Activated naive CD4-positive, alpha-beta T cell treated with anti-CD3 and anti-CD28 coated beads, Interleukin-2, amount 50 U/mL, for 24 hours (primary cell): Measurements from ENCODE around the gene CUBN.
"Not testable (repeated sequence)": the region's sequence is repeated elsewhere in the genome, so short reads cannot be mapped to it uniquely, and the experiment has no call there.

Source experiments
- H3K27ac Mint-ChIP-seq: one replicate; pipeline ENCODE4 v1.8.0; 2021; ENCODE audit warnings: mild to moderate bottlenecking, mixed read lengths
- H3K27me3 Mint-ChIP-seq: one replicate; pipeline ENCODE4 v1.8.0; 2021; ENCODE audit warnings: mixed read lengths
- H3K36me3 Mint-ChIP-seq: one replicate; pipeline ENCODE4 v1.8.0; 2021; ENCODE audit warnings: mixed read lengths
- H3K4me1 Mint-ChIP-seq: one replicate; pipeline ENCODE4 v1.8.0; 2021; ENCODE audit warnings: mixed read lengths
- H3K4me3 Mint-ChIP-seq: one replicate; pipeline ENCODE4 v1.8.0; 2021; ENCODE audit warnings: mild to moderate bottlenecking, mixed read lengths
- H3K9me3 Mint-ChIP-seq: one replicate; pipeline ENCODE4 v1.8.0; 2021; ENCODE audit warnings: mixed read lengths

The CUBN gene

GRCh38 chr10:17029581-17030271 is 99.9 kb downstream of the CUBN start:
- peaks cover 4% of the 10 kb centered on the region for H3K36me3 Mint-ChIP-seq
- peak overlapping the region; percentile 98 for H3K27ac Mint-ChIP-seq
- no peaks in the 10 kb centered on the region for H3K9me3 Mint-ChIP-seq
- H3K4me1 Mint-ChIP-seq, result peaks cover 88% of the 10 kb centered on the region
- peak overlapping the region; percentile 85 for H3K4me3 Mint-ChIP-seq
- H3K27me3 Mint-ChIP-seq, result no peaks in the 10 kb centered on the region

DNA sequence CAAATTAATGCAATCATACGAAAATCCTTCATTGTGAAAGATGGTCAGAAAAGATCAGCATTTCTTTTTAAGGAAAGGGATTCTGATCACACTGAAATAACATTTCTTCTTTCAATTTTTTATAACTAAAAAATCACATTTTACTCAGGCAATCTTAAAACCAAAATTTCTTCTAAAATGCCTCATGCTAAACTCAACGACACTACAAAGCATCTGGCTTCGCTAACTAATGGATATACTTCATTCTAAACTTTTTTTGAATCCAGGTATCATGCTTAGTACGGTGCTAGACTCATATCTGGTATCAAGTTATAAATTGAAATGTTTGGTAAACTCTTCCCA is 100.4 kb downstream of the CUBN start:
- Mint-ChIP-seq H3K9me3 (no peaks in the 10 kb centered on the region), H3K4me1 (peaks cover 87% of the 10 kb centered on the region), H3K27me3 (no peaks in the 10 kb centered on the region), H3K4me3 (peak overlapping the region; percentile 85), H3K27ac (peak overlapping the region; percentile 98), H3K36me3 (peaks cover 4% of the 10 kb centered on the region)

DNA sequence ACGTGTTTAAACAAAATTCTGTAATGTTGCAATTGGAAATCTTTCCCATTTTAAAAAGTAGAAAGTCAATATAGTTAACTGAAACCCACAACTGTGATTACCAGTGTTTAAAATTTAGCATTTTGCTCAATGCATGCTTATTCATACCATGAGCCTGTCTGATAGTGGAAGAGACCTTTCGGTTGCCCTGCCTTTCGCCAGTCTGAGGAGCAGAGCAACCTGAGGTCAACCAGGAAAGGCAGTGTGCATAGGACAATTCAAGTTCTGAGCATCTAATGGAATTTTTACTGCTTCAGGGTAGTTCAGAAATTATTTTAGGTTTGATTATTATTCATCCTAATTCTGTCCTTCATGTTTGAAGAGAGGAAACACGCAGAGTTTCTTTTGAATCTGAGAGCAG is 100.8 kb downstream of the CUBN start:
- H3K9me3 Mint-ChIP-seq, result no peaks in the 10 kb centered on the region
- peak overlapping the region; percentile 85 for H3K4me3 Mint-ChIP-seq
- H3K27me3 Mint-ChIP-seq, result no peaks in the 10 kb centered on the region
- H3K27ac Mint-ChIP-seq, result peak overlapping the region; percentile 98
- peaks cover 2% of the 10 kb centered on the region for H3K36me3 Mint-ChIP-seq
- peaks cover 87% of the 10 kb centered on the region for H3K4me1 Mint-ChIP-seq

DNA sequence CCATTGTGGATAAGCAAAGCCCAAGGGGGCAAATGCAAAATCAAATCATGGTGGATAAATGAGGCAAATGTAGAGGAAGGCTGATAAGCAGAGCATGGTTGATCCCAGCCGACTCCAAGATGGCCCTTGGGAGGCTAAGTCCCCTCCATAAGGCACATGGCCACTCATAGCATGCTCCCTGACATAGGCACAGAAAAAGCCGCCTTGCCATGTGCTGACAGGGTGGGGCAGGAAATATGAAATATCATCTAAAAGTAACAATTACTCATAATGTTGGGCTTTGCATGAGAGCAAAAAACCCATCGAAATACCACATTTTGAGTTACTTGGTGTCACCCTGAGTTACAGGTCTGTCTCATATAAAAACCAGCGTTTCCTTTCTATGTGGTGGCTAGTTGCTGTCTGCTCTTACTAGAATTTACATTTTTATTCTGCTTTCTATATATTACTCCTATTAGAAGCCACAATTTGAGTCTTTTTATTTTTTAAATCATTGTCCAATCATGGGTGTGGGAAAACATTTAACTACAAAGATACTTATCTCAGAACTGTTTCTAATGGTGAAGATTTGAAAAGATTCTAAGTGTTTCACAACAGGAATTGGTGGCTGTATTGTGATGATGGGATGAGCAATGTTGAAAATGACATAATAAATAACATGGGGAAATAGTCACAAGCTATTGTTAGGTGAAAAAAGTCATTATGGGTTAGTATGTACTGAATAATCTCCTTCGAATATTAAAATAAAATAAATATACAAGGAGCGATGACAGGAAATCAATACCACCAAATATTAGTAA is 102.7 kb downstream of the CUBN start:
- Mint-ChIP-seq H3K4me1 (peaks cover 90% of the 10 kb centered on the region), H3K27me3 (no peaks in the 10 kb centered on the region), H3K9me3 (no peaks in the 10 kb centered on the region), H3K36me3 (no peaks in the 10 kb centered on the region), H3K4me3 (peak overlapping the region; percentile 68), H3K27ac (peak overlapping the region; percentile 100)

DNA sequence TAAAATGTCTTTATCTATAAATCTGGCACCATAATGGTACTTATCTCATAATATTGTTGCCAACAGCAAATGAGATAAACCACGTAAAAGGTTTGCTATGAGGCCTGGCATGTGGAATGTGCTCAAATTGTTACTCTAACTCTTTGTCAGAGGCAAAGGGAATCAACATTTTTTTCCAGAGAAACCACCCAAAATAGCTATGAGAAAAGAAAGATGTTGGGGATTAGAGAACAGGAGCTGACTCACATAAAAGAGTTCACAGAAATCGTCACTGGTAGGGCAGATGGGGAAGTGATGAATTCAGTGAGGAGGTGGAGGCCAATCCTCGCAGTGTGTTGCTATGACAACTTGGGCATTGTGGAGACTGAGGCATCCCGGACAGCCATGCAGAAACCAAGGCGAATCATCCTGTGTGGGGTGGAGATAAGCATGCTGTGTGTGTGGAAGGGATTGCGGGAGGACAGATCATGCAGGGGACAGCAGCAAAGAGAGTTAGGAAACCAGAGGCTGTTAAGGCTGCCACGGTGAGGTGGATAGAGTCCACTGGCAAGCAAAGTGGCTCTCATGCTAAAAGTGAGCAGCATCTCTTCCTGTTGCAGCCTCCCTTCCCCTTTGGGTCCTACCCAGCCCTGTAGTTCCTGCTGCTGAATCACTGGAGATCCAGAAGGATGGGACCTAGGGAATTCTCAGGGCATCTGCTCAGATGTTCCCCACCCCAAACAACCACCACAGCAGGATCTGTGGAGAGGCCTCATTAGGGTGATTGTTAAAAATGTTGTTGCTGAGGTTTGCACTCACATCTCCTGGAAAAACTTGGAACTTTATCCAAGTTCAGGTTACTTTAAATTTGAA is 103.9 kb downstream of the CUBN start:
- no peaks in the 10 kb centered on the region for H3K27me3 Mint-ChIP-seq
- H3K4me3 Mint-ChIP-seq, result peak overlapping the region; percentile 73
- H3K4me1 Mint-ChIP-seq, result peaks cover 78% of the 10 kb centered on the region
- no peaks in the 10 kb centered on the region for H3K36me3 Mint-ChIP-seq
- H3K9me3 Mint-ChIP-seq, result no peaks in the 10 kb centered on the region
- H3K27ac Mint-ChIP-seq, result peak overlapping the region; percentile 100

DNA sequence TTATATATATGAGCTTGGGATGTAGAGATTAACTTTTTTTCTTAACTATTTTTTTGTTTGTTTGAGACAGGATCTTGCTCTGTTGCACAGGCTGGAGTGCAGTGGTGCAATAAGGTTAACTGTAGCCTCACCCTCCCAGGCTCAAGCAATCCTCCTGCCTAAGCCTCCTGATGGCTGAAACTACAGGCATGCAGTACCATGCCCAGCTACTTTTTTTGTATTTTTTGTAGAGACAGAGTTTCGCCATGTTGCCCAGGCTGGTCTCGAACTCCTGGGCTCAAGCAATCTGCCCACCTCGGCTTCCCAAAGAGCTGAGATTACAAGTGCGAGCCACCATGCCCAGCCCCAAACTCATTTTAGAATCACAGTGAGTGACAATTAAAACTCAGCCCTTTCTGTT is 105.2 kb downstream of the CUBN start:
- peak overlapping the region; percentile 79 for H3K27ac Mint-ChIP-seq
- H3K9me3 Mint-ChIP-seq, result no peaks in the 10 kb centered on the region
- peak overlapping the region; percentile 59 for H3K4me3 Mint-ChIP-seq
- H3K4me1 Mint-ChIP-seq, result peaks cover 73% of the 10 kb centered on the region
- H3K36me3 Mint-ChIP-seq, result peaks cover 6% of the 10 kb centered on the region
- no peaks in the 10 kb centered on the region for H3K27me3 Mint-ChIP-seq

- no peaks in the 10 kb centered on the region for H3K9me3 Mint-ChIP-seq
- peak overlapping the region; percentile 79 for H3K27ac Mint-ChIP-seq
- no peaks in the 10 kb centered on the region for H3K27me3 Mint-ChIP-seq
- H3K36me3 Mint-ChIP-seq, result peaks cover 8% of the 10 kb centered on the region
- H3K4me3 Mint-ChIP-seq, result peak overlapping the region; percentile 34
- H3K4me1 Mint-ChIP-seq, result peaks cover 68% of the 10 kb centered on the region
Observed at GRCh38 chr10:17023386-17024298, 106.0 kb downstream of the CUBN start.

DNA sequence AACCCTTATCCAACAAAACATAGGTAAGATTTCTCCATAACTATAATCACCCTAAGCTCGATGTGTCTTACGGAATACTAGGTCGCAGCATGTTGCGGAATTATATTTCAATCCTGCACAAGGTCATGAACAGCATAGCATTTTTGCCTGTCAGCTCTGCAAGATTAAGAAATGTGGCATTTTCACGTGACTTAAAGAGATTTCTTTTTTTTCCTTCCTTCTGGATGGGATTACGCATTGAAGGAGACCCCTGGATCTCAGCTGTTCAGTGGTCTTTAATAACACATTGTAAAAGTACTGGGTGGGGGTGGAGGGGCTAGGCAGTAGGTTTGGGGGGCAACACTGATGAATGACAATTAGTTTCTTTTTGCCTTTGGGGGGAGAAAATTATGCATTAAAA is 106.7 kb downstream of the CUBN start:
- Mint-ChIP-seq H3K9me3 (no peaks in the 10 kb centered on the region), H3K4me3 (peak overlapping the region; percentile 34), H3K36me3 (peaks cover 8% of the 10 kb centered on the region), H3K4me1 (peaks cover 61% of the 10 kb centered on the region), H3K27ac (peak overlapping the region; percentile 79), H3K27me3 (no peaks in the 10 kb centered on the region)

DNA sequence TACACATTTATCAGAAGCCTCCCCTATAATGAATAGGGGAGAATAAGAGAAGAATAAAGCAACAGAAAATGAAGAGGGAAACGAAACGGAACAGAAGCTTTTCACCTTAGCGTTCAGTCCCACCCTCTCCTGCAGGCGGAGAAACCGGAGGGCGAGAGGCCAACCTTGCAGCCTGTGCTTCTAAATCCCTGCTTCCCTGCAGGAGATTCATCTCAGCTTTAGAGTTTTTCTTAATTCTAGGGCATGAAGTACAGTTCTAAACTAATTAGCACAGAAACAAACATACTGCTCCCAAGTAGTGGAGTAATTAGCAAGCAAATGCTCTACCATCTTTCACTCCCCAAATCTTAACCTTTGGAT is 107.2 kb downstream of the CUBN start:
- Mint-ChIP-seq H3K27me3 (no peaks in the 10 kb centered on the region), H3K27ac (peak overlapping the region; percentile 79), H3K4me3 (no peak overlapping the region), H3K4me1 (peaks cover 58% of the 10 kb centered on the region), H3K9me3 (no peaks in the 10 kb centered on the region), H3K36me3 (peaks cover 11% of the 10 kb centered on the region)

GRCh38 chr10:17021656-17022465 is 107.8 kb downstream of the CUBN start:
- Mint-ChIP-seq H3K36me3 (peaks cover 11% of the 10 kb centered on the region), H3K27me3 (no peaks in the 10 kb centered on the region), H3K27ac (no peak overlapping the region), H3K9me3 (no peaks in the 10 kb centered on the region), H3K4me1 (peaks cover 53% of the 10 kb centered on the region), H3K4me3 (no peak overlapping the region)

- Mint-ChIP-seq H3K4me3 (no peak overlapping the region), H3K27me3 (no peaks in the 10 kb centered on the region), H3K36me3 (peaks cover 15% of the 10 kb centered on the region)
Observed at GRCh38 chr10:17019696-17020095, 109.9 kb downstream of the CUBN start.

DNA sequence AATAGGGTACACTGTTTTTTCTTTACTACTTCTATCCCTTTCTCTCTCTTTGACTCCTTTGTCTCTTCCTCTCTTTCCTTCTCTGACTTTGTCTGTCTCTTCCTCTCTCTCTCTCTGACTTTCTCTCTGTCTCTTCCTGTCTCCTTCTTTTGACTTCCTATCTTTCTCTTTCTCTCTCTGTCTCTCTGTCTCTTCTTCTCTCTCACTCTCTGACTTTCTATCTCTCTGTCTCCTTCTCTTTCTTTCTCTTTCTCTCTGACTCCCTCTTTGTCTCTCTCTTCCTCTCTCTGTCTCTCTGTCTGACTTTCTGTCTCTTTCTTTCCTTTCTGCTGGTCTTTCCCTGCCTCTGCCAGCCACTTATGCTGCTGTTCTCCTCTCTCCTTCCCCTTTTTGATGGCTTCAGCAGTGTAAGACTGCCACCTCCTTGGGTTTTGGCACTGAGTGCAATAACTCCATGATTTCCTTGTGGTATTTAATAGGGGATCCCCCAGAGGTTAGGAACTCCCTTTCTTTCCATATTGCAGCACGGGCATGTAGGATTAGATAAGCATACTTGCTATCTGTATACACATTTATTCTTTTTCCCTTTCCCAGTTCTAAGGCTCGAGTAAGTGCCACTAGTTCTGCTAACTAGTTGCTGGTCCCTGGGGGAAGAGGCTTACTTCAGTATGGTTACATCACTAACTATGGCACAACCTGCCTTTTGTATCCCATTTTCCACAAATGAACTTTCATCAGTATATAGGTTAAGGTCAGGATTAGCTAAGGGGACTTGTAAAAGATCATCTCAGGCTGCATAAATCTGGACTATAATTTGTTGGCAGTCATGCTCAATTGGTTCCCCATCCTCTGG is 116.3 kb downstream of the CUBN start:
- not testable (repeated sequence) for H3K9me3 Mint-ChIP-seq, H3K27me3 Mint-ChIP-seq, H3K4me3 Mint-ChIP-seq, H3K27ac Mint-ChIP-seq
- peaks cover 17% of the 10 kb centered on the region for H3K4me1 Mint-ChIP-seq
- H3K36me3 Mint-ChIP-seq, result peaks cover 18% of the 10 kb centered on the region

More at GRCh38 chr10:17019696-17020095, 109.9 kb downstream of the CUBN start:
- peaks cover 33% of the 10 kb centered on the region for H3K4me1 Mint-ChIP-seq
- no peaks in the 10 kb centered on the region for H3K9me3 Mint-ChIP-seq
- H3K27ac Mint-ChIP-seq, result no peak overlapping the region

DNA sequence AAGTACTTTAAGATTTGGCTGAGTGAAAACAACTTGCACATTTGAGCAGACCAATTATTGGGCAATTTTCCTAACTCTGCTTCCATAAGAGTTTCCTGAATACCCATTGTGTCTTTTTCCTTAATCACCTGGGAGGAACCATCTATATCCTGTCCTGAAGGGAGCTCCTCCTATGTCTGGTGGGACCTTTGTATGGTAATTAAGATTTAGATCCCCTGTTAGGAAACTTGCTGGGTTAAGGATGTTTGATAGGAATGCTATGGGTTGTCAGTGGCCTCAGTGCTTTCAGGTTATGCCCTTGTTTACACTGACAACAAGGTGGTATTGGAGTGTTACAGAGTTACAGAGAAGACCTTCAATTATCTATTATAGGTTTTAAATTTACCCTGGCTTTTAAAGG is 116.9 kb downstream of the CUBN start:
- Mint-ChIP-seq H3K4me1 (peaks cover 23% of the 10 kb centered on the region), H3K36me3 (peaks cover 17% of the 10 kb centered on the region)
- not testable (repeated sequence) for H3K9me3 Mint-ChIP-seq, H3K27me3 Mint-ChIP-seq, H3K27ac Mint-ChIP-seq, H3K4me3 Mint-ChIP-seq
